Measurements from ENCODE around the gene NPDC1.

GRCh38 chr9:137014776-137015539 is 31.0 kb downstream of the NPDC1 start:
- TF ChIP-seq CTCF (conservative IDR thresholded peaks at IDR 0.05; ENCODE audit: low read depth, low read length): no peak
- no peak for TF ChIP-seq EZH2phosphoT487 (IDR thresholded peaks at IDR 0.05; ENCODE audit: borderline replicate concordance, low read length)
- no peak for TF ChIP-seq EZH2 (IDR thresholded peaks at IDR 0.05; ENCODE audit: low read length, unreplicated experiment)
